WTC11 (cell line): Measurements from ENCODE around the gene RPS10.

ENCODE experiments used
- ESRRA ChIP-seq: sonication (generic); formaldehyde crosslinking; IDR thresholded peaks from 2 replicates; pipeline ENCODE4 v1.8.1; 2022; ENCODE audit warnings: mild to moderate bottlenecking, missing genetic modification reagents, borderline replicate concordance
- SP1 ChIP-seq: sonication (generic); formaldehyde crosslinking; conservative IDR thresholded peaks from 2 replicates; pipeline ENCODE4 v1.8.1; 2022; ENCODE audit warnings: missing genetic modification reagents
- ZNF121 ChIP-seq: sonication (generic); formaldehyde crosslinking; IDR thresholded peaks from 2 replicates; pipeline ENCODE4 v1.8.0; 2023; ENCODE audit warnings: missing genetic modification reagents
- ZNF219 ChIP-seq: sonication (generic); formaldehyde crosslinking; IDR thresholded peaks from 2 replicates; pipeline ENCODE4 v1.8.0; 2023; ENCODE audit warnings: missing genetic modification reagents, mild to moderate bottlenecking, borderline replicate concordance
- ZNF423 ChIP-seq: fragments of 250-450 bp; sonication (Bioruptor Pico); IDR thresholded peaks from 2 replicates; pipeline ENCODE4 v2.1.2; 2022; ENCODE audit warnings: mild to moderate bottlenecking, moderate library complexity
- TF ChIP-seq, protein P1 (sequence below): fragments of 200-600 bp; IDR thresholded peaks from 2 replicates; pipeline ENCODE4 v1.8.0; 2022; ENCODE audit warnings: antibody characterized with exemption
- TF ChIP-seq, protein P2 (sequence below): fragments of 250-450 bp; sonication (Bioruptor Pico); IDR thresholded peaks from 2 replicates; pipeline ENCODE4 v1.8.0; 2021; ENCODE audit warnings: mild to moderate bottlenecking

DNA sequence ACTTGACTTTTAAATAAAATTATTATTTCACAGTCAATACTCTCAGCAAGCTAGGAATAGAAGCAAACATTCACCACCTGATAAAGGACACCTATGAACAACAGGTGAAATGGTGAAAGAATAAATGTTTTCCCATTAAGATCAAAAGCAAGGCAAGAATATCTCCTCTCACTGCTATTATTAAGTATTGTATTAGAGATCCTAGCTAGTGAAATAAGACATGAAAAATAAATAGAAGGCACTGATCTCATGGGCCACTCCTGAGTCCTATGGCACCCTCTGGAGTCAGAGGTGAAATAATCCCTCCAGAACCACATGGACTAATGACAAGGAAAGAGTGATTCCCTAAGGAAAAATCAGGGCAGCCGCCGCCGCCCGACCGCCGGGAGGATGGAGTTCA, 29.4 kb downstream of the RPS10 start:
- TF ChIP-seq, protein P1, sequence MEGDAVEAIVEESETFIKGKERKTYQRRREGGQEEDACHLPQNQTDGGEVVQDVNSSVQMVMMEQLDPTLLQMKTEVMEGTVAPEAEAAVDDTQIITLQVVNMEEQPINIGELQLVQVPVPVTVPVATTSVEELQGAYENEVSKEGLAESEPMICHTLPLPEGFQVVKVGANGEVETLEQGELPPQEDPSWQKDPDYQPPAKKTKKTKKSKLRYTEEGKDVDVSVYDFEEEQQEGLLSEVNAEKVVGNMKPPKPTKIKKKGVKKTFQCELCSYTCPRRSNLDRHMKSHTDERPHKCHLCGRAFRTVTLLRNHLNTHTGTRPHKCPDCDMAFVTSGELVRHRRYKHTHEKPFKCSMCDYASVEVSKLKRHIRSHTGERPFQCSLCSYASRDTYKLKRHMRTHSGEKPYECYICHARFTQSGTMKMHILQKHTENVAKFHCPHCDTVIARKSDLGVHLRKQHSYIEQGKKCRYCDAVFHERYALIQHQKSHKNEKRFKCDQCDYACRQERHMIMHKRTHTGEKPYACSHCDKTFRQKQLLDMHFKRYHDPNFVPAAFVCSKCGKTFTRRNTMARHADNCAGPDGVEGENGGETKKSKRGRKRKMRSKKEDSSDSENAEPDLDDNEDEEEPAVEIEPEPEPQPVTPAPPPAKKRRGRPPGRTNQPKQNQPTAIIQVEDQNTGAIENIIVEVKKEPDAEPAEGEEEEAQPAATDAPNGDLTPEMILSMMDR, result no peak
- TF ChIP-seq, protein P2, sequence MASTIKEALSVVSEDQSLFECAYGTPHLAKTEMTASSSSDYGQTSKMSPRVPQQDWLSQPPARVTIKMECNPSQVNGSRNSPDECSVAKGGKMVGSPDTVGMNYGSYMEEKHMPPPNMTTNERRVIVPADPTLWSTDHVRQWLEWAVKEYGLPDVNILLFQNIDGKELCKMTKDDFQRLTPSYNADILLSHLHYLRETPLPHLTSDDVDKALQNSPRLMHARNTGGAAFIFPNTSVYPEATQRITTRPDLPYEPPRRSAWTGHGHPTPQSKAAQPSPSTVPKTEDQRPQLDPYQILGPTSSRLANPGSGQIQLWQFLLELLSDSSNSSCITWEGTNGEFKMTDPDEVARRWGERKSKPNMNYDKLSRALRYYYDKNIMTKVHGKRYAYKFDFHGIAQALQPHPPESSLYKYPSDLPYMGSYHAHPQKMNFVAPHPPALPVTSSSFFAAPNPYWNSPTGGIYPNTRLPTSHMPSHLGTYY (CRISPR knock-in tag), result no peak
- TF ChIP-seq ZNF423 (CRISPR knock-in tag) (no peak), SP1 (CRISPR knock-in tag) (no peak), ZNF219 (CRISPR knock-in tag) (no peak), ESRRA (no peak), ZNF121 (no peak)
